Ishikawa (cell line): Measurements from ENCODE around the gene RAX2.

ENCODE experiments used
- CEBPB ChIP-seq: IDR thresholded peaks from 2 replicates; pipeline ENCODE4 v1.6.1; 2012
- CREB1 ChIP-seq: IDR thresholded peaks from 2 replicates; pipeline ENCODE4 v1.6.1; 2012; ENCODE audit warnings: low read depth
- EGR1 ChIP-seq: IDR thresholded peaks from 2 replicates; pipeline ENCODE4 v1.6.1; 2012
- EP300 ChIP-seq: IDR thresholded peaks from 2 replicates; pipeline ENCODE4 v1.6.1; 2012; ENCODE audit warnings: borderline replicate concordance
- FOXM1 ChIP-seq: IDR thresholded peaks from 2 replicates; pipeline ENCODE4 v1.6.1; 2012; ENCODE audit warnings: low read depth, borderline replicate concordance
- NFIC ChIP-seq: IDR thresholded peaks from 2 replicates; pipeline ENCODE4 v1.6.1; 2012
- RAD21 ChIP-seq: IDR thresholded peaks from 2 replicates; pipeline ENCODE4 v1.6.1; 2012; ENCODE audit warnings: low read depth
- TAF1 ChIP-seq: IDR thresholded peaks from 2 replicates; pipeline ENCODE4 v1.6.1; 2012; ENCODE audit warnings: low read depth, mild to moderate bottlenecking
- TCF12 ChIP-seq: IDR thresholded peaks from 2 replicates; pipeline ENCODE4 v1.6.1; 2012; ENCODE audit warnings: low read depth
- TEAD4 ChIP-seq: IDR thresholded peaks from 2 replicates; pipeline ENCODE4 v1.6.1; 2012
- YY1 ChIP-seq: IDR thresholded peaks from 2 replicates; pipeline ENCODE4 v1.6.1; 2012; ENCODE audit warnings: low read depth
- ZBTB7A ChIP-seq: IDR thresholded peaks from 2 replicates; pipeline ENCODE4 v1.6.1; 2012; ENCODE audit warnings: low read depth
- TF ChIP-seq, protein P1 (sequence below): IDR thresholded peaks from 2 replicates; pipeline ENCODE4 v1.6.1; 2012
- TF ChIP-seq, protein P2 (sequence below): IDR thresholded peaks from 2 replicates; pipeline ENCODE4 v1.6.1; 2012; ENCODE audit warnings: low read depth, mild to moderate bottlenecking
- TF ChIP-seq, protein P3 (sequence below): IDR thresholded peaks from 2 replicates; pipeline ENCODE4 v1.6.1; 2012

The RAX2 gene

DNA sequence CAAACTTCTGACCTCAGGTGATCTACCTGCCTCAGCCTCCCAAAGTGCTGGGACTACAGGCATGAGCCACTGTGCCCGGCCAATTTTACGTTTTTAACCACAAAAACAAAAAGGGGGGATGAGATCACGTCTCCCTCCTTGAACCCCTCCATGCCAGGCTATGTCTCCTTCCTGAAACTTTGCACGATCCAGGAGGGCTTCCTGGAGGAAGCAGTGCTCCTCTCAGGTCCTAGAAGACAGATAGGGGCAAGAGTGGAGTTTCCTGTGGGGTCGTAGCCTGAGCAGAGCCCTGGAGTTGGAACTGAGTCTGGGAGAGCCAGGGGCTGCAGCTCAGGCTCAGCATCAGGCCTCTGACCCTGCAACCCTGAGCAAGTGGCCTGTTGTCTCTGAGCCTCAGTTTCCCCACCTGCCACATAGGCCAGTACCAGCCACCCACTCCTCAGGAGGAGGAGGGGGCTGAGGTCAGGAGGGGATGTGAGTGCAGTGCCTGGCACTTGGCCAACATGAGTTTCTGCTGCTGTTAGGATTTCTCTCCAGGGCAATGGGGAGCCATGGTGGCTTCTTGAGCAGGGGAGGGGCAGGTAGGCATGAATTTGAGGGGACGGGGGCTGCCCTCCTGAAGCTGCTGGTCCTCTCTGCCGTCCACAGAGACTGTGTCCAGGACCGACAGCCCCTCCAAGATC is 26.5 kb downstream of the RAX2 start:
- TF ChIP-seq EGR1: no peak
- TF ChIP-seq TAF1: no peak
- no peak for TF ChIP-seq EP300
- TF ChIP-seq CREB1: no peak
- TF ChIP-seq, protein P1, sequence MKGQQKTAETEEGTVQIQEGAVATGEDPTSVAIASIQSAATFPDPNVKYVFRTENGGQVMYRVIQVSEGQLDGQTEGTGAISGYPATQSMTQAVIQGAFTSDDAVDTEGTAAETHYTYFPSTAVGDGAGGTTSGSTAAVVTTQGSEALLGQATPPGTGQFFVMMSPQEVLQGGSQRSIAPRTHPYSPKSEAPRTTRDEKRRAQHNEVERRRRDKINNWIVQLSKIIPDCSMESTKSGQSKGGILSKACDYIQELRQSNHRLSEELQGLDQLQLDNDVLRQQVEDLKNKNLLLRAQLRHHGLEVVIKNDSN: no peak
- no peak for TF ChIP-seq TEAD4

DNA sequence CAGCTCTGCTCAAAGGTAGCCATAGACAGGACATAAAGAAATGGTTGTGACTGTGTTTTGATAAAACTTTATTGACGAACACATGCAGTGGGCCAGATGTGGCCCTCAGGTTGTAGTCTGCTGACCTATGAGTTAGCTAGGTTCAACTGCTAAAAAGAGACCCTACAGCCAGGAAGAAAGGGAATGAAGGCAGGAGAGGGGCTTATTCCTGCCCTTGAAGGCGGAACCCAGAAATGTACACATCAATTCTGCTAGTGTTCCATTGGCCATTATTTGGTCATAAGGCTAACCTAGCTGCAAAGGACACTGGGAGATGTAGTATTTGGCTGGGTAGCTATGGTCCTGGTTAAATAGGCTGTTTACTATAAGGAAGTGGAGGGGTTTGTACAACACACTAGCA is 28.5 kb downstream of the RAX2 start:
- TF ChIP-seq, protein P1: peak; percentile 89
- TF ChIP-seq, protein P2, sequence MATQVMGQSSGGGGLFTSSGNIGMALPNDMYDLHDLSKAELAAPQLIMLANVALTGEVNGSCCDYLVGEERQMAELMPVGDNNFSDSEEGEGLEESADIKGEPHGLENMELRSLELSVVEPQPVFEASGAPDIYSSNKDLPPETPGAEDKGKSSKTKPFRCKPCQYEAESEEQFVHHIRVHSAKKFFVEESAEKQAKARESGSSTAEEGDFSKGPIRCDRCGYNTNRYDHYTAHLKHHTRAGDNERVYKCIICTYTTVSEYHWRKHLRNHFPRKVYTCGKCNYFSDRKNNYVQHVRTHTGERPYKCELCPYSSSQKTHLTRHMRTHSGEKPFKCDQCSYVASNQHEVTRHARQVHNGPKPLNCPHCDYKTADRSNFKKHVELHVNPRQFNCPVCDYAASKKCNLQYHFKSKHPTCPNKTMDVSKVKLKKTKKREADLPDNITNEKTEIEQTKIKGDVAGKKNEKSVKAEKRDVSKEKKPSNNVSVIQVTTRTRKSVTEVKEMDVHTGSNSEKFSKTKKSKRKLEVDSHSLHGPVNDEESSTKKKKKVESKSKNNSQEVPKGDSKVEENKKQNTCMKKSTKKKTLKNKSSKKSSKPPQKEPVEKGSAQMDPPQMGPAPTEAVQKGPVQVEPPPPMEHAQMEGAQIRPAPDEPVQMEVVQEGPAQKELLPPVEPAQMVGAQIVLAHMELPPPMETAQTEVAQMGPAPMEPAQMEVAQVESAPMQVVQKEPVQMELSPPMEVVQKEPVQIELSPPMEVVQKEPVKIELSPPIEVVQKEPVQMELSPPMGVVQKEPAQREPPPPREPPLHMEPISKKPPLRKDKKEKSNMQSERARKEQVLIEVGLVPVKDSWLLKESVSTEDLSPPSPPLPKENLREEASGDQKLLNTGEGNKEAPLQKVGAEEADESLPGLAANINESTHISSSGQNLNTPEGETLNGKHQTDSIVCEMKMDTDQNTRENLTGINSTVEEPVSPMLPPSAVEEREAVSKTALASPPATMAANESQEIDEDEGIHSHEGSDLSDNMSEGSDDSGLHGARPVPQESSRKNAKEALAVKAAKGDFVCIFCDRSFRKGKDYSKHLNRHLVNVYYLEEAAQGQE: no peak

DNA sequence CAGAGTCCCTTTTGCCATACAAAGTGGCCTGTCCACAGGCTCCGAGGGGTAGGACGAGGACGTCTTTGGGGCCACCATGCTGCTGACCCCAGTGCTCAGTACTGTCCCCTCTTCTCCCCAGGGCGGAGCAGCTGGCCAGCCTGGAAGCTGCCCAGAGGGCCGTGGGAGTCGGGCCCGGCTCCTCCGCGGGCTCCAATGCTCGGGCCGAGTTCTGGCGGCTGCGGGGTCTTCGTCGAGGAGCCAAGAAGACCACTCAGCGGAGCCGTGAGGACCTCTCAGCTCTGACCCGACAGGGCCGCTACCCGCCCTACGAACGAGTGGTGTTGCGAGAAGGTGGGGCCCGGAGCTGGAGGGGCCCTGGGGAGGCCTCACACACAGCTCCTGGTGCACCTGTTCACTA is 31.6 kb downstream of the RAX2 start:
- TF ChIP-seq, protein P1: no peak
- no peak for TF ChIP-seq FOXM1
- no peak for TF ChIP-seq EP300
- no peak for TF ChIP-seq ZBTB7A
- TF ChIP-seq, protein P3, sequence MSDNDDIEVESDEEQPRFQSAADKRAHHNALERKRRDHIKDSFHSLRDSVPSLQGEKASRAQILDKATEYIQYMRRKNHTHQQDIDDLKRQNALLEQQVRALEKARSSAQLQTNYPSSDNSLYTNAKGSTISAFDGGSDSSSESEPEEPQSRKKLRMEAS: no peak
- TF ChIP-seq, protein P2: no peak
- TF ChIP-seq RAD21: no peak
- TF ChIP-seq EGR1: no peak
- no peak for TF ChIP-seq TEAD4
- no peak for TF ChIP-seq CREB1
- no peak for TF ChIP-seq NFIC
- no peak for TF ChIP-seq YY1
- TF ChIP-seq TAF1: no peak
- TF ChIP-seq TCF12: no peak
- TF ChIP-seq CEBPB: no peak

DNA sequence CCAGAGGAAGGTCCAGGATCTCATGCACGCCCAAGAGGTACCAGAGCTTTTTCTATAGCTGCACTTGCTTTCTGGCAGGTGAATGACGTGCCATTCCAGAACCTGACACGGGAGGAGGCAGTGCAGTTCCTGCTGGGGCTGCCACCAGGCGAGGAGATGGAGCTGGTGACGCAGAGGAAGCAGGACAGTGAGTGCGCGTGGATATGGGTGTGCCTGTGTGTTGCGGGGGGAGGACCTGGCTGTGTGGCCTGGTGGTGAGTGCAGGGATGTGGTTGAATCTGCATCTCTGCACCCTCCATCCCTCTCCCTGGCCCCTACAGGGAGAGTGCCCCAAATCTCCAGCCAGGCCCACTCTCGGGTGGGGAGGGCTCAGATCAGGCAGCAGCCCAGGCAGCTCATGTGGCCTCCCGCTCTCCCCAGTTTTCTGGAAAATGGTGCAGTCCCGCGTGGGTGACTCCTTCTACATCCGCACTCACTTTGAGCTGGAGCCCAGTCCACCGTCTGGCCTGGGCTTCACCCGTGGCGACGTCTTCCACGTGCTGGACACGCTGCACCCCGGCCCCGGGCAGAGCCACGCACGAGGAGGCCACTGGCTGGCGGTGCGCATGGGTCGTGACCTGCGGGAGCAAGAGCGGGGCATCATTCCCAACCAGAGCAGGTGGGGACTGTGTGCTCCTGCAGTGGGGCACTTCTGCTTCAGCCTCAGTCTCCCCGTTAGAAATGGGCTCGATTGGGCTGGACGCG is 33.4 kb downstream of the RAX2 start:
- TF ChIP-seq EGR1: no peak
- TF ChIP-seq, protein P2: no peak
- no peak for TF ChIP-seq CREB1
- no peak for TF ChIP-seq FOXM1
- no peak for TF ChIP-seq TCF12
- TF ChIP-seq YY1: no peak
- no peak for TF ChIP-seq ZBTB7A
- TF ChIP-seq TEAD4: no peak
